PC-3 (cell line): ENCODE data around the gene PTPRN2. TPM values are rescaled to one million over a fixed set of nuclear protein-coding genes. Genes with fewer than 3 reads are reported as not detected.
A peak's percentile ranks its signal among the peaks of the same experiment; 100 is the strongest.

ENCODE experiments used
- ATAC-seq: fragments of 200-7000 bp; cut with Tn5 transposase; 2 replicates; pipeline ENCODE4 v1.9.1; 2020; ENCODE audit warnings: mild to moderate bottlenecking, moderate library complexity
- BruUV-seq: library from RNA; stranded (reverse); fragments of 400-500 nt; replicated peaks from 2 replicates; lab custom pipeline; 2021; lab: Mats Ljungman, UMichigan
- CTCF ChIA-PET: fragments of 300-600 bp; sonication (Branson Sonifier 250); formaldehyde crosslinking; loops from one replicate; lab custom pipeline; 2022; ENCODE audit warnings: antibody characterized with exemption; lab: Charles Lee
- POLR2A ChIA-PET: fragments of 300-600 bp; sonication (Branson Sonifier 250); formaldehyde crosslinking; loops from one replicate; lab custom pipeline; 2022; ENCODE audit warnings: antibody characterized with exemption; ENCODE audit not compliant: unreplicated experiment; lab: Charles Lee
- DNase-seq: peaks from one replicate; pipeline ENCODE4 v3.0.0-alpha.2; 2015
- H2AFZ ChIP-seq: fragments of 300-600 bp; sonication (generic); 2 replicates; pipeline ENCODE4 v1.6.0; 2016; ENCODE audit warnings: antibody characterized with exemption, low read length
- H3F3A ChIP-seq: fragments of 300-600 bp; sonication (generic); one replicate; pipeline ENCODE4 v1.6.0; 2017; ENCODE audit warnings: antibody characterized with exemption, low read length, control low read depth, mild to moderate bottlenecking; ENCODE audit not compliant: unreplicated experiment
- H3K27ac ChIP-seq: fragments of 300-600 bp; sonication (generic); 2 replicates; pipeline ENCODE4 v1.5.1; 2016; ENCODE audit warnings: mild to moderate bottlenecking, low read length
- H3K27me3 ChIP-seq: fragments of 300-600 bp; sonication (generic); 2 replicates; pipeline ENCODE4 v1.6.1; 2016; ENCODE audit warnings: low read length, mixed read lengths
- H3K36me3 ChIP-seq: fragments of 300-600 bp; sonication (generic); 2 replicates; pipeline ENCODE4 v1.6.1; 2016; ENCODE audit warnings: low read depth, mixed run types, low read length, mixed read lengths
- H3K4me1 ChIP-seq: fragments of 300-600 bp; sonication (generic); 2 replicates; pipeline ENCODE4 v1.5.1; 2016; ENCODE audit warnings: low read length; ENCODE audit not compliant: insufficient read depth
- H3K4me2 ChIP-seq: fragments of 300-600 bp; sonication (generic); 2 replicates; pipeline ENCODE4 v1.6.0; 2016; ENCODE audit warnings: low read length
- H3K4me3 ChIP-seq: fragments of 300-600 bp; sonication (generic); 2 replicates; pipeline ENCODE4 v1.5.1; 2016; ENCODE audit warnings: mild to moderate bottlenecking, low read length, mixed read lengths
- H3K79me2 ChIP-seq: fragments of 300-600 bp; sonication (generic); 2 replicates; pipeline ENCODE4 v1.6.1; 2017; ENCODE audit warnings: low read length, mixed read lengths
- H3K9ac ChIP-seq: fragments of 300-600 bp; sonication (generic); 2 replicates; pipeline ENCODE4 v1.6.0; 2016; ENCODE audit warnings: mild to moderate bottlenecking, low read length
- H3K9me2 ChIP-seq: fragments of 300-600 bp; sonication (generic); replicated peaks from 2 replicates; pipeline ENCODE4 v1.6.1; 2016; ENCODE audit warnings: mixed run types, low read length, mixed read lengths
- H3K9me3 ChIP-seq: fragments of 300-600 bp; sonication (generic); 2 replicates; pipeline ENCODE4 v1.6.1; 2016; ENCODE audit warnings: low read length, mixed read lengths
- H4K20me1 ChIP-seq: fragments of 300-600 bp; sonication (generic); 2 replicates; pipeline ENCODE4 v1.6.1; 2016; ENCODE audit warnings: low read length, mixed read lengths
- CTCF ChIP-seq: fragments of 300-600 bp; sonication (generic); conservative IDR thresholded peaks from 2 replicates; pipeline ENCODE4 v1.5.1; 2017; ENCODE audit warnings: antibody characterized with exemption, low read depth, mild to moderate bottlenecking, low read length
- EZH2 ChIP-seq: fragments of 300-600 bp; sonication (generic); IDR thresholded peaks from one replicate; pipeline ENCODE4 v1.6.1; 2017; ENCODE audit warnings: antibody characterized with exemption, mild to moderate bottlenecking, low read length; ENCODE audit not compliant: unreplicated experiment
- EZH2phosphoT487 ChIP-seq: fragments of 300-600 bp; sonication (generic); IDR thresholded peaks from 2 replicates; pipeline ENCODE4 v1.6.1; 2018; ENCODE audit warnings: mild to moderate bottlenecking, antibody characterized with exemption, low read length, borderline replicate concordance
- intact Hi-C: fragments of 100-400 bp; cut with micrococcal nuclease; formaldehyde crosslinking; loops from 2 replicates; pipeline ENCODE4 v1.9.0; 2023
- total RNA-seq: library from RNA; depleted of rRNA; stranded (reverse); fragments of >200 nt; gene quantifications from 2 replicates; pipeline ENCODE4 v1.2.3, GENCODE V29; 2014

The PTPRN2 gene
- total RNA-seq, 1 experiment from 2014 or later = 3.2 TPM

DNA sequence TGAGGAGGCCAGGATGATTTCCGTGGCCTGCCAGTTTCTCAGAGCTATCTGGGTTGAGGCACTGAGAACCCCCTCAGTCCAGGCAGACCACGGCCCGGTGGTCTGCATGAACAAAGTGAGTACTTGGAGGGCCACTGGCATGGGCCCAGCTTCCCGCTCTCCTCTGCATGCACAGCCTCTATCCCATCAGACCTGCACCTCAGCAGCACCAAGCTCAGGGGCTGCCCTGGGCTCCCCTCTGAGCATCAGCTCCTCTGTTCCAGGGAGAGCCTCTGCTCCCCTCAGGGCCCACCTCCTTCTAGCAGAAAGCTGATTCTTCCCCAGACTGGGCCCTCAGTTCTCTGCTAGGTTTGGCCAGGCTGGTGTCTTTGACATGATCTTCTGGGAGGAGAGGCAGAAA is 780.9 kb downstream of the PTPRN2 start:
- DNase-seq (no peak), ATAC-seq (no peak)
- no peak overlapping the region for H3K4me3 ChIP-seq
- H3F3A ChIP-seq = no peaks in the 10 kb centered on the region
- ChIA-PET POLR2A (no interaction called here), CTCF (no interaction called here)
- no peaks in the 10 kb centered on the region for H4K20me1 ChIP-seq
- no peaks in the 10 kb centered on the region for H3K79me2 ChIP-seq
- intact Hi-C loops = loop anchor here (1.0 kb wide), 1 partner anchor 39 kb away; no protein-coding TSS in a partner anchor
- peaks cover 15% of the 10 kb centered on the region for H3K4me1 ChIP-seq
- H3K36me3 ChIP-seq = no peaks in the 10 kb centered on the region
- H3K4me2 ChIP-seq = peak overlapping the region; percentile 68; the same call in 1 of the 2 replicates
- TF ChIP-seq CTCF = no peak
- no peak for TF ChIP-seq EZH2phosphoT487
- no peak for TF ChIP-seq EZH2
- H3K27me3 ChIP-seq = no peaks in the 10 kb centered on the region
- no peak overlapping the region for H3K9ac ChIP-seq
- no peaks in the 10 kb centered on the region for H3K9me3 ChIP-seq
- H3K9me2 ChIP-seq = no peaks in the 10 kb centered on the region
- peak overlapping the region; percentile 58 for H3K27ac ChIP-seq
- 0 out of 2 replicates have a peak overlapping the region, but pooled peaks have one; percentile 61 for H2AFZ ChIP-seq
- BruUV-seq = no TSS peak

- Histone ChIP-seq H3K9me2 (no peaks in the 10 kb centered on the region), H3K4me2 (no peak overlapping the region), H3K9me3 (no peaks in the 10 kb centered on the region), H3K9ac (no peak overlapping the region), H2AFZ (no peak overlapping the region), H4K20me1 (no peaks in the 10 kb centered on the region), H3K4me3 (no peak overlapping the region), H3K4me1 (peaks cover 15% of the 10 kb centered on the region), H3K36me3 (no peaks in the 10 kb centered on the region), H3K79me2 (no peaks in the 10 kb centered on the region), H3F3A (no peaks in the 10 kb centered on the region), H3K27ac (no peak overlapping the region), H3K27me3 (no peaks in the 10 kb centered on the region)
- no peak for TF ChIP-seq CTCF
- TF ChIP-seq EZH2phosphoT487 = no peak
- TF ChIP-seq EZH2 = no peak
- ChIA-PET POLR2A (no interaction called here), CTCF (no interaction called here)
- intact Hi-C loops = no loop called here
- ATAC-seq (no peak), DNase-seq (no peak)
- BruUV-seq = no TSS peak
These were observed 781.9 kb downstream of the PTPRN2 start for GRCh38 chr7:157805713-157806112.

DNA sequence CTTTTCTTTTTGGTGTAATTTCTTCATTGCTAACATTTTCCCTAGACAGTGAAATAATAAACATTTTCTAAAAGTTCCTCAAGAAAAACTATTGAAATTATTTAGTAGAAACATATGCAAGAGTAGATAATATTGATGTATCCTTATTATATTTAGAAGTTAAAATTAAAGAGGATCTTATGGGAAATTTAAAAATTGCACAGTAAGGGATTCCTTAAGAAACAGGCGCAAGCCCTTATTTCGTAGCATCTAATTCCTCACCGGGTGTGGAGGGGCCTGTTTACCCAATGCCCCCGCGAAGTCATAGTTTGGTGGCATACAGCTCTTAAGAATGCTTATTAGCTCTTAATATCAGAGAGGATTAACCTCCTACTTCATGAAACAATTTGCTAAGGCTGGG is 783.7 kb downstream of the PTPRN2 start:
- Histone ChIP-seq H3K9ac (no peak overlapping the region), H3K4me2 (no peak overlapping the region), H3K4me1 (peaks cover 15% of the 10 kb centered on the region), H3K27ac (no peak overlapping the region), H2AFZ (no peak overlapping the region), H3K9me3 (no peaks in the 10 kb centered on the region), H3K9me2 (no peaks in the 10 kb centered on the region), H3K4me3 (no peak overlapping the region), H3K27me3 (no peaks in the 10 kb centered on the region), H3F3A (no peaks in the 10 kb centered on the region), H3K79me2 (no peaks in the 10 kb centered on the region), H4K20me1 (no peaks in the 10 kb centered on the region), H3K36me3 (no peaks in the 10 kb centered on the region)
- intact Hi-C loops = no loop called here
- BruUV-seq = no TSS peak
- no peak for TF ChIP-seq EZH2phosphoT487
- TF ChIP-seq EZH2 = no peak
- CTCF ChIA-PET = no interaction called here
- no peak for DNase-seq
- POLR2A ChIA-PET = no interaction called here
- ATAC-seq = no peak
